Measurements from ENCODE around the gene HSD17B8.
A peak's percentile ranks its signal among the peaks of the same experiment; 100 is the strongest.

The HSD17B8 gene

GRCh38 chr6:33192671-33193602, 11.5 kb upstream of the HSD17B8 start:
- no peak for DNase-seq

- no peak for DNase-seq
These were observed 10.8 kb upstream of the HSD17B8 start for GRCh38 chr6:33193619-33194018.

GRCh38 chr6:33194431-33194979, 9.9 kb upstream of the HSD17B8 start:
- DNase-seq = no peak

- DNase-seq = no peak
These were observed 8.9 kb upstream of the HSD17B8 start for GRCh38 chr6:33195304-33196165.

- DNase-seq = peak; percentile 60
These were observed 6.9 kb upstream of the HSD17B8 start for GRCh38 chr6:33197431-33198048.

- no peak for DNase-seq
These were observed 6.1 kb upstream of the HSD17B8 start for GRCh38 chr6:33198159-33198852.

- no peak for DNase-seq
These were observed 5.5 kb upstream of the HSD17B8 start for GRCh38 chr6:33198853-33199436.

- peak; percentile 66 for DNase-seq
These were observed 4.7 kb upstream of the HSD17B8 start for GRCh38 chr6:33199687-33200218.

- peak; percentile 99 for DNase-seq
These were observed 4.0 kb upstream of the HSD17B8 start, which contains the start of the genes RXRB and SLC39A7 for GRCh38 chr6:33200219-33201146. Gene RXRB (minus strand): TSS chr6:33200665. CDS start chr6:33200476, 189 bp downstream. Gene SLC39A7 (plus strand): TSS chr6:33200867. CDS start chr6:33201246, 379 bp downstream.

GRCh38 chr6:33201147-33201545, 3.3 kb upstream of the HSD17B8 start:
- no peak for DNase-seq

- no peak for DNase-seq
These were observed 2.5 kb upstream of the HSD17B8 start for GRCh38 chr6:33201935-33202334.

GRCh38 chr6:33202799-33203198, 1.7 kb upstream of the HSD17B8 start:
- DNase-seq = no peak

- no peak for DNase-seq
These were observed 851 bp upstream of the HSD17B8 start for GRCh38 chr6:33203443-33204164.

- no peak for DNase-seq
These were observed 365 bp upstream of the HSD17B8 start for GRCh38 chr6:33204165-33204414.

GRCh38 chr6:33205191-33206026, 954 bp downstream of the HSD17B8 start:
- peak; percentile 70 for DNase-seq

GRCh38 chr6:33206027-33206863, 1.8 kb downstream of the HSD17B8 start:
- peak; percentile 43 for DNase-seq

- peak; percentile 80 for DNase-seq
These were observed 2.6 kb downstream of the HSD17B8 start for GRCh38 chr6:33206864-33207551.

Data from fibroblast of skin of right biceps (primary cell).